Glutamatergic neuron (in vitro differentiated cells): ENCODE data around the gene RUNDC3A. TPM values are rescaled to one million over a fixed set of nuclear protein-coding genes. Genes with fewer than 3 reads are reported as not detected.
A peak's percentile ranks its signal among the peaks of the same experiment; 100 is the strongest.

ENCODE experiments used
- DNase-seq: peaks from one replicate; pipeline ENCODE4 v3.0.0; 2022
- H3K27ac Mint-ChIP-seq: one replicate; pipeline ENCODE4 v1.8.0; 2020; ENCODE audit warnings: mild to moderate bottlenecking, mixed read lengths, inconsistent platforms; ENCODE audit not compliant: unreplicated experiment
- H3K27me3 Mint-ChIP-seq: one replicate; pipeline ENCODE4 v1.8.0; 2020; ENCODE audit warnings: mild to moderate bottlenecking, moderate library complexity, mixed read lengths, inconsistent platforms; ENCODE audit not compliant: unreplicated experiment
- H3K36me3 Mint-ChIP-seq: one replicate; pipeline ENCODE4 v1.8.0; 2020; ENCODE audit warnings: mild to moderate bottlenecking, mixed read lengths, inconsistent platforms; ENCODE audit not compliant: unreplicated experiment
- H3K4me1 Mint-ChIP-seq: one replicate; pipeline ENCODE4 v1.8.0; 2020; ENCODE audit warnings: mild to moderate bottlenecking, low read depth, mixed read lengths, inconsistent platforms; ENCODE audit not compliant: unreplicated experiment
- H3K4me3 Mint-ChIP-seq: one replicate; pipeline ENCODE4 v1.8.0; 2020; ENCODE audit warnings: mild to moderate bottlenecking, mixed read lengths, inconsistent platforms; ENCODE audit not compliant: unreplicated experiment
- H3K9me3 Mint-ChIP-seq: one replicate; pipeline ENCODE4 v1.8.0; 2020; ENCODE audit warnings: mild to moderate bottlenecking, moderate library complexity, mixed read lengths, inconsistent platforms; ENCODE audit not compliant: unreplicated experiment
- total RNA-seq: library from RNA; stranded (reverse); fragmentation: NEBNext Ultra II Directional; extraction: Animal tissue kit (Norgen Biotek cat#: 25700); gene quantifications from one replicate; pipeline ENCODE4 v1.2.1, GENCODE V29; 2021; ENCODE audit not compliant: unreplicated experiment
- TF ChIP-seq, protein P1 (sequence below): fragments of 200-600 bp; sonication (generic); IDR thresholded peaks from one replicate; pipeline ENCODE4 v1.5.0; 2021; ENCODE audit not compliant: partially characterized antibody, unreplicated experiment

The RUNDC3A gene
- total RNA-seq, 1 donor from 2014 or later: 282 TPM

DNA sequence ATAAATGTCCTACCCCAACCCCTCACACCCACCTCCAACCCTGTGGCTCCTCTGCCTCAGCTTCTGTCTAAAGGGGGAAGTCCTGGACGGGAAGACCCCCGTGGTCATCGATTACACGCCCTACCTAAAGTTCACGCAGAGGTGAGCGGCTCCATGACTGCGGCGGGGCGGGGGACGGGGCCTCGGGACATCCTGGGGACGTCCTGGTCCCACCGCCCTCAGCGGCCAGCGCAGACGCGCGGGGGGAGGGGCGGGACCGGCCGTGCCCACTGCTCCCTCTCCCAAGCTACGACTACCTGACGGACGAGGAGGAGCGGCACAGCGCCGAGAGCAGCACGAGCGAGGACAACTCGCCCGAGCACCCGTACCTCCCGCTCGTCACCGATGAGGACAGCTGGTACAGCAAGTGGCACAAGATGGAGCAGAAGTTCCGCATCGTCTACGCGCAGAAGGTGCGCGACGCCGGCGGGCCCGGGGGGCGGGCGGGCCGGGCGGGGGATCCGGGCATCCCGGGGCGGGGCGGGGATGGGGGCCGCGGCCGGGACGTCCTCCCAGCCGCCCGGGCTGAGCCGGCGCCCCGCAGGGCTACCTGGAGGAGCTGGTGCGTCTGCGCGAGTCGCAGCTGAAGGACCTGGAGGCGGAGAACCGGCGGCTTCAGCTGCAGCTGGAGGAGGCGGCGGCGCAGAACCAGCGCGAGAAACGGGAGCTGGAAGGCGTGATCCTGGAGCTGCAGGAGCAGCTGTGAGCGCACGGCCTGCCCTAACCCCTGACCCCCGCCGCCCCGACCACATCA lies 6.7 kb downstream of the RUNDC3A start:
- Mint-ChIP-seq H3K4me3 (peak overlapping the region; percentile 81), H3K9me3 (peaks cover 21% of the 10 kb centered on the region), H3K27me3 (peaks cover 13% of the 10 kb centered on the region), H3K36me3 (peaks cover 17% of the 10 kb centered on the region), H3K4me1 (peaks cover 31% of the 10 kb centered on the region), H3K27ac (peak overlapping the region; percentile 72)
- TF ChIP-seq, protein P1, sequence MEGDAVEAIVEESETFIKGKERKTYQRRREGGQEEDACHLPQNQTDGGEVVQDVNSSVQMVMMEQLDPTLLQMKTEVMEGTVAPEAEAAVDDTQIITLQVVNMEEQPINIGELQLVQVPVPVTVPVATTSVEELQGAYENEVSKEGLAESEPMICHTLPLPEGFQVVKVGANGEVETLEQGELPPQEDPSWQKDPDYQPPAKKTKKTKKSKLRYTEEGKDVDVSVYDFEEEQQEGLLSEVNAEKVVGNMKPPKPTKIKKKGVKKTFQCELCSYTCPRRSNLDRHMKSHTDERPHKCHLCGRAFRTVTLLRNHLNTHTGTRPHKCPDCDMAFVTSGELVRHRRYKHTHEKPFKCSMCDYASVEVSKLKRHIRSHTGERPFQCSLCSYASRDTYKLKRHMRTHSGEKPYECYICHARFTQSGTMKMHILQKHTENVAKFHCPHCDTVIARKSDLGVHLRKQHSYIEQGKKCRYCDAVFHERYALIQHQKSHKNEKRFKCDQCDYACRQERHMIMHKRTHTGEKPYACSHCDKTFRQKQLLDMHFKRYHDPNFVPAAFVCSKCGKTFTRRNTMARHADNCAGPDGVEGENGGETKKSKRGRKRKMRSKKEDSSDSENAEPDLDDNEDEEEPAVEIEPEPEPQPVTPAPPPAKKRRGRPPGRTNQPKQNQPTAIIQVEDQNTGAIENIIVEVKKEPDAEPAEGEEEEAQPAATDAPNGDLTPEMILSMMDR: no peak
- peak; percentile 65 for DNase-seq

DNA sequence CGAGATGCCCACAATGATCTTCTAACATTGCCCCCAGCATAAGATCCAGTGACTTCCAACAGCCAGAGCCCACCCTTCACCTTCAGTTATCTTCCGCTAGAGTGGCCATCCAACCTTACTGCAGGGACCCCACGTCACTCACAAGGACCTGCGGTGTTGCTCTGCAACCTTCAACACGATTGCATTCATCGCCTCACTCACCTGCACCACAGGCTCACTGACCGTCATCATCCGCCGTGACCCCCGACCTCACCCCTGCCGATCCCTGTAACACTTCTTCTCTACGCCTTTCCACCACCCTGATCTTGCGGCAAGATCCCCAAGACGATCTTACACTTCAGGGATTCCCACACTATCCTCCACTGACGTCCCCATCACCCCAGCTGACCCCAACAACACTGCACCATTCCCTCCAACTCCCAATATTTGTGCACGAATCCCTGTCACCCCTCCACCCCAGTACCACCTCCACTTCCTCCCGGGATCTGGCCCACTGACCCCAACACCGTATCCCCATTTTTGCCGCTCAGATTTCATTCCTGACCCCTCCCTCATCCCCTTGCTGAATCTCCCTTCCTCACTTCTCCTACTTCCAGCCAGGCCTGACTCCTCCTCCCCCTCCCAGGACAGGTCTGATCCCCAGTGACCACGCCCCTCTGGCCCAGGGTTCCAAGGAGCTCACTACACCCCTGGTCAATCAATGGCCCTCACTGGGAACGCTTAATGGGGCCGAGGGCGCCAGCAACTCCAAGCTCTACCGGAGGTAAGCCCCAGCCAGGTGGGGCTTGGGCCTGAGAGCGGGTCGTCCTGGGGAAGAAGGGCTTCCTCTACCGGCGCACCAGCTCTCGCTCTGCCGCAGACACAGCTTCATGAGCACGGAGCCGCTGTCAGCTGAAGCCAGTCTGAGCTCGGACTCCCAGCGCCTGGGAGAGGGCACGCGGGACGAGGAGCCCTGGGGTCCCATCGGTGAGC lies 7.6 kb downstream of the RUNDC3A start:
- peaks cover 11% of the 10 kb centered on the region for H3K27me3 Mint-ChIP-seq
- H3K27ac Mint-ChIP-seq: peak overlapping the region; percentile 72
- DNase-seq: peak; percentile 52
- H3K9me3 Mint-ChIP-seq: peaks cover 20% of the 10 kb centered on the region
- TF ChIP-seq, protein P1: no peak
- peaks cover 25% of the 10 kb centered on the region for H3K4me1 Mint-ChIP-seq
- peak overlapping the region; percentile 81 for H3K4me3 Mint-ChIP-seq
- H3K36me3 Mint-ChIP-seq: peaks cover 17% of the 10 kb centered on the region

DNA sequence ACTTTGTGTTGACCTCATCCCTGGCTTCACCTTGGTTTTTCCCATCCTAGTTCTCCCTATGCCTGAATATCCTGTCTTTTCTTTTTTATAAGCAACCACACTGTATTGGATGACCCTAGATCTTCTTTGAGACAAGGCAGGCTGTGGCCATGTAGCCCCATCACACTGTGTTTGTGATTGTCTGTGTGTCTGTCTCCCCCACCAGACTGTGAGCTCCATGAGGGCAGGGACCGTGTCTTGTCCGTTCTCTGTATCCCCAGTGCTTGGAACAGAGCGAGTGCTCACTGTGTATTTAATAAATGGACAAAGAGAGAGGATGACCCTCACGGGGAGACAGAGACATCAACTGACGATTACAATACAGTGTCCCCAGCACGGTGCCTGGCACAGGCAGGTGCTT lies 9.1 kb downstream of the RUNDC3A start:
- Mint-ChIP-seq H3K4me3 (peak overlapping the region; percentile 35), H3K36me3 (peaks cover 17% of the 10 kb centered on the region), H3K27ac (peak overlapping the region; percentile 62), H3K27me3 (peaks cover 12% of the 10 kb centered on the region), H3K9me3 (peaks cover 21% of the 10 kb centered on the region), H3K4me1 (peaks cover 14% of the 10 kb centered on the region)
- no peak for DNase-seq
- TF ChIP-seq, protein P1: no peak

DNA sequence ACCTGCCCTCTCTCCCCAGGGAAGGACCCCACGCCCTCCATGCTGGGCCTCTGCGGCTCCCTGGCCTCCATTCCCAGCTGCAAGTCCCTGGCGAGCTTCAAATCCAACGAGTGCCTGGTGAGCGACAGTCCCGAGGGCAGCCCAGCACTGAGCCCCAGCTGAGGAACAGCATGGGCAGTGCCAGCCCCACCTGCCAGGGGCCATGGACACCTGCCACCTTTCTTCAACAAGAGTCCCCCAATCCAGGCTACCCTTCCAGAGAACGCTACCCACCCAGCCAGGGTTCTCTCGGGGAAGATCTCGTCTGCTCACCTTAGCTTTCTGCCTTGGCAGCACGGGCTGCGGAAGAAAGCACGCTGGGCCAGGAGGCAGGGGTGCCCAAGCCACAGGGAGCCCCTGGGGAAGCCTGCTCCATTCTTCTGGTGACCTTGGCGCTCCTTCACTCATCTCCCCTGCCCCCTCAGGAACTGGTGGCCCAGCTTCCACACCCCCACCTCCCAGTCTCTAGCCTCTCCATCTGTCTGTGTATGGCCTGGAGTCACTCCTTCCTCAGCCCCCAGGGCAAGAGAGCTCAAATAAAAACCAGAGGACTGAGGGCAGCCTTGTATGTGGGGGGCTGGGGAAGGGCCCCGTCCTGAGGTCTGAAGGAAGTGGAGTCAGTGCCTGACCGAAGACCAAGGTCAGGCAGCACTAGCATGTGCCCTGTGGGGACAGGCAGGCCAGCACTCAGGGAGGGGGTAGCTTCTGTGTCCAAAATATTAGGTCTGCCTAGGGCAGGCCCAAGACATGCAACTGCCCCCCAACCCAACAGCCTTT lies 9.9 kb downstream of the RUNDC3A start:
- Mint-ChIP-seq H3K4me1 (peaks cover 14% of the 10 kb centered on the region), H3K36me3 (peaks cover 17% of the 10 kb centered on the region), H3K27ac (no peak overlapping the region), H3K4me3 (peak overlapping the region; percentile 30), H3K9me3 (peaks cover 21% of the 10 kb centered on the region), H3K27me3 (peaks cover 14% of the 10 kb centered on the region)
- DNase-seq: no peak
- TF ChIP-seq, protein P1: no peak
